ENCODE data around the gene FBXO38. TPM values are rescaled to one million over a fixed set of nuclear protein-coding genes. Genes with fewer than 3 reads are reported as not detected.

FBXO38 gene
- total RNA-seq, 3 donors from 2014 or later, result 29.8 to 31.5 (median 30.5) TPM

GRCh38 chr5:148374690-148375360, 8.9 kb upstream of the FBXO38 start:
- peaks cover 10% of the 10 kb centered on the region for H3K36me3 Mint-ChIP-seq (ENCODE audit: insufficient read depth)

GRCh38 chr5:148376198-148376597, 7.6 kb upstream of the FBXO38 start:
- Mint-ChIP-seq H3K4me3 (no peak overlapping the region), H3K9me3 (peaks cover 7% of the 10 kb centered on the region), H3K4me1 (ENCODE audit: low read depth) (peaks cover 9% of the 10 kb centered on the region), H3K27me3 (ENCODE audit: low read depth) (no peaks in the 10 kb centered on the region), H3K36me3 (ENCODE audit: insufficient read depth) (peaks cover 10% of the 10 kb centered on the region)
- ATAC-seq, result no peak
- DNase-seq, result no peak

More at GRCh38 chr5:148374690-148375360, 8.9 kb upstream of the FBXO38 start:
- ATAC-seq (no peak), DNase-seq (no peak)
- Mint-ChIP-seq H3K27me3 (ENCODE audit: low read depth) (peaks cover under 1% of the 10 kb centered on the region), H3K4me1 (ENCODE audit: low read depth) (peaks cover 8% of the 10 kb centered on the region), H3K9me3 (peaks cover 7% of the 10 kb centered on the region), H3K4me3 (no peak overlapping the region)

DNA sequence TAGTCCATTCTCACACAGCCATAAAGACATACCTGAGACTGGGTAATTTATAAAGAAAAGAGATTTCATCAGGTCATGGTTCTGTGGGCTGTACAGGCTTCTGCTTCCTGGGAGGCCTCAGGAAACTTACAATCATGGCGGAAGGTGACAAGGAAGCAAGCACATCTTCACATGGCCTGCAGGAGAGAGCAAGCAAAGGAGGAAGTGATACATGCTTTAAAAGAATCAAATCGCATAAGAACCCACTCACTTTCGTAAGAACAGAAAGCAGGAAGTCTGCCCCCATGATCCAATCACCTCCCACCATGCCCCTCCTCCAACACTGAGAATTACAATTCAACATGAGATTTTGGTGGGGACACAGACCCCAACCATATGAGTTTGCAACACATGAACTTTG, 5.1 kb upstream of the FBXO38 start:
- peaks cover 10% of the 10 kb centered on the region for H3K36me3 Mint-ChIP-seq (ENCODE audit: insufficient read depth)
- H3K27me3 Mint-ChIP-seq (ENCODE audit: low read depth), result no peaks in the 10 kb centered on the region
- H3K4me3 Mint-ChIP-seq, result no peak overlapping the region
- DNase-seq (no peak), ATAC-seq (no peak)
- H3K9me3 Mint-ChIP-seq, result peaks cover 7% of the 10 kb centered on the region
- H3K4me1 Mint-ChIP-seq (ENCODE audit: low read depth), result peaks cover 18% of the 10 kb centered on the region

DNA sequence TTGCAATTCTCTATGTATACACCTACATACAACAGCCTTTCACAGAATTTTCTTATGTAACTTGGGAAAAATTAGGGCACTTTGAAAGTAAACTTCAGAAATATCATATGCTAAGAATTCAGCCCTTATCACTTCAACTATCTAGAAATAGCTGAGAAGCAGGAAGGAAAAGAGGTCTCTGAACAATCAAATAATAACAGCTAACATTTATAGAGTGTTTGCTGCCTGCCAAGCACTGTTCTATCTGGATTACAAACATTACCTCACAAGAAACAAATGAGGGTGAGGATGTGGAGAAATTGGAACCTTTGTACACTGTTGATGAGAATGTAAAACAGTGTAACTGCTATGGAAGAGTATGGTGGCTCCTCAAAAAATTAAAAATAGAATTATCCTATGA, 4.4 kb upstream of the FBXO38 start:
- DNase-seq, result no peak
- H3K9me3 Mint-ChIP-seq, result peaks cover 7% of the 10 kb centered on the region
- peaks cover 12% of the 10 kb centered on the region for H3K36me3 Mint-ChIP-seq (ENCODE audit: insufficient read depth)
- no peak overlapping the region for H3K4me3 Mint-ChIP-seq
- ATAC-seq, result no peak
- peaks cover 23% of the 10 kb centered on the region for H3K4me1 Mint-ChIP-seq (ENCODE audit: low read depth)
- H3K27me3 Mint-ChIP-seq (ENCODE audit: low read depth), result no peaks in the 10 kb centered on the region

DNA sequence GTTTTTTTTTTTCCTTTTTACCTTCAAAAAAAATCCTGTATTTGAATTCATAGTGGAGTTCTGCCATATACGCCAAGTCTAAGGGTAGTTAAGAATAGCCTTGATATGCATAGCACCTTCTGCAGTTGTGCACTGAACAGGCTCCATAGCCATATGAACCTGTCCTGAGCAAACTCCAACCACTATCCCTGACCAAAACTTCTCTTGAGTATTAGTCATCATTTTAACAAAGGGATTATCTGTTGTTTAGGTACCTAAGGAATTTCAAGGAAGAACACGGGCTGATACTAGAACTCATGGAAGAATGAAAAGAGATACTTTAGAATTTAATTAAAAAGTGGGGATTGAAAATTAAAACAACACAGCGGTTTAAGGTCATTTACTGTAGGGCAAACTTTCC, 1.9 kb upstream of the FBXO38 start:
- H3K9me3 Mint-ChIP-seq, result peaks cover 7% of the 10 kb centered on the region
- no peak for ATAC-seq
- no peak overlapping the region for H3K4me3 Mint-ChIP-seq
- H3K4me1 Mint-ChIP-seq (ENCODE audit: low read depth), result peaks cover 49% of the 10 kb centered on the region
- no peaks in the 10 kb centered on the region for H3K27me3 Mint-ChIP-seq (ENCODE audit: low read depth)
- peaks cover 17% of the 10 kb centered on the region for H3K36me3 Mint-ChIP-seq (ENCODE audit: insufficient read depth)
- no peak for DNase-seq

DNA sequence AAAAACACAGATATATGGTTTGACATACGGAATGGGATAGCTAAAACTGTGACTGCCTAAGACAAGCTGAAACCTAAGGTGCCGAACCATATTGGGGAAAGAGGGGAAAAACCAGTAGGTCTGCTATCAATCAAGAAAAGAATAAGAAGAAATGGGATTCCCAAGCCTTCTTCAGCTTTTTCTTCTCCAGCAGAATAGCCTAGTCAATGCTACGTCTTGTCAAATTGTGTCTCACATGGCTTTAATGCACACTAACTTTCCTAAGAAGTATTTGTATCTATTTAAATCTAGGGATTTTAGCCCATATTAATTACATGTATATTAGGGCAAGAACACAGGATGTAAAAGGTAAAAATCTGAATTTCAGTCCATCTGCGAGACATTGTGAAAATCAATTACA, 797 bp upstream of the FBXO38 start:
- DNase-seq, result no peak
- Mint-ChIP-seq H3K9me3 (peaks cover 7% of the 10 kb centered on the region), H3K36me3 (ENCODE audit: insufficient read depth) (peaks cover 21% of the 10 kb centered on the region), H3K27me3 (ENCODE audit: low read depth) (no peaks in the 10 kb centered on the region), H3K4me3 (peak overlapping the region; percentile 95), H3K4me1 (ENCODE audit: low read depth) (peaks cover 57% of the 10 kb centered on the region)
- no peak for ATAC-seq

GRCh38 chr5:148384380-148384737, 601 bp downstream of the FBXO38 start:
- DNase-seq (no peak), ATAC-seq (peak; percentile 24 to 26)
- Mint-ChIP-seq H3K27me3 (ENCODE audit: low read depth) (no peaks in the 10 kb centered on the region), H3K4me1 (ENCODE audit: low read depth) (peaks cover 62% of the 10 kb centered on the region), H3K36me3 (ENCODE audit: insufficient read depth) (peaks cover 21% of the 10 kb centered on the region), H3K4me3 (peak overlapping the region; percentile 95), H3K9me3 (no peaks in the 10 kb centered on the region)

DNA sequence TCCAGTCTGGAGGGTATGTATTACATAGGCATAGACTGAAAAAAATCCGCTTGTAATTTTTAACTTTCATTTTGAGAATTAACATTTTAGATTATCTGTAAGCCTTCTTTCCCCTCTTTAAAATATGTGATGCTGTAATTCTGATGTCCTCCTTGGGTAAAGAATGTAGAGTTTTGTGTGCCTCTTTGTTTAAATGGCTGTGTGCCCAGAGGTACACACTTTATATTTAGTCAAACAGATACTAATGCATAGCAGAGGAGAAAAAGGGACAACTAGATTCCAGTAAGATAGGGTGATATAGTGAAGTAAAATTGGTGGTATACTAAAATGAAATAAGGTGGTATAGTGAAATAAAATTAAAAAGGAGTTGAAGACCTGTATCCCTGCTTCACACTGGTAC, 1.3 kb downstream of the FBXO38 start:
- H3K9me3 Mint-ChIP-seq, result no peaks in the 10 kb centered on the region
- DNase-seq (no peak), ATAC-seq (no peak)
- H3K4me1 Mint-ChIP-seq (ENCODE audit: low read depth), result peaks cover 56% of the 10 kb centered on the region
- H3K36me3 Mint-ChIP-seq (ENCODE audit: insufficient read depth), result peaks cover 23% of the 10 kb centered on the region
- peak overlapping the region; percentile 95 for H3K4me3 Mint-ChIP-seq
- H3K27me3 Mint-ChIP-seq (ENCODE audit: low read depth), result no peaks in the 10 kb centered on the region

GRCh38 chr5:148386041-148386440, 2.3 kb downstream of the FBXO38 start:
- DNase-seq, result no peak
- ATAC-seq, result no peak
- H3K9me3 Mint-ChIP-seq, result no peaks in the 10 kb centered on the region
- H3K36me3 Mint-ChIP-seq (ENCODE audit: insufficient read depth), result peaks cover 23% of the 10 kb centered on the region
- H3K4me3 Mint-ChIP-seq, result peak overlapping the region; percentile 95
- no peaks in the 10 kb centered on the region for H3K27me3 Mint-ChIP-seq (ENCODE audit: low read depth)
- H3K4me1 Mint-ChIP-seq (ENCODE audit: low read depth), result peaks cover 62% of the 10 kb centered on the region

GRCh38 chr5:148387325-148387724, 3.6 kb downstream of the FBXO38 start:
- Mint-ChIP-seq H3K9me3 (no peaks in the 10 kb centered on the region), H3K27me3 (ENCODE audit: low read depth) (no peaks in the 10 kb centered on the region), H3K36me3 (ENCODE audit: insufficient read depth) (peaks cover 23% of the 10 kb centered on the region), H3K4me1 (ENCODE audit: low read depth) (peaks cover 72% of the 10 kb centered on the region), H3K4me3 (no peak overlapping the region)
- no peak for ATAC-seq
- DNase-seq, result no peak

DNA sequence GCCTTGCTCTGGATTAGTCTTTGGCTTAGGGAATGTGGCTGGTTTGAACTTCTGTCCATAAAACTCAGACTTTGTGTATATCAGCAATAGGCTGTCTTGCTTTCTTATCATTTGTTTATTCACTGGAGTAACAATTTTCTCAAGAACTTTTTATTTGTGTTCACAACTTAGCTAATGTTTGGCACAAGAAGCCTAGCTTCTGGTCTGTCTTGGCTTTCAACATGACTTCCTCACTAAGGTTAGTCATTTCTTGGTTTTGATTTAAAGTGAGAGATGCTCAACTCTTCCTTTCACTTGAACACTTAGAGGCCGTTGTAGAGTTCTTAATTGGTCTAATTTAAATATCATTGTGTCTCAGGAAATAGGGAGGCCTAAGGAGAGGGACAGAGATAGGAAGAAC, 4.9 kb downstream of the FBXO38 start:
- peak; percentile 42 to 44 for ATAC-seq
- DNase-seq, result no peak
- peaks cover 26% of the 10 kb centered on the region for H3K36me3 Mint-ChIP-seq (ENCODE audit: insufficient read depth)
- H3K27me3 Mint-ChIP-seq (ENCODE audit: low read depth), result no peaks in the 10 kb centered on the region
- H3K4me1 Mint-ChIP-seq (ENCODE audit: low read depth), result peaks cover 73% of the 10 kb centered on the region
- peak overlapping the region; percentile 33 for H3K4me3 Mint-ChIP-seq
- H3K9me3 Mint-ChIP-seq, result no peaks in the 10 kb centered on the region

- H3K27me3 Mint-ChIP-seq (ENCODE audit: low read depth), result no peaks in the 10 kb centered on the region
- no peaks in the 10 kb centered on the region for H3K9me3 Mint-ChIP-seq
- H3K36me3 Mint-ChIP-seq (ENCODE audit: insufficient read depth), result peaks cover 21% of the 10 kb centered on the region
- H3K4me3 Mint-ChIP-seq, result no peak overlapping the region
- peaks cover 63% of the 10 kb centered on the region for H3K4me1 Mint-ChIP-seq (ENCODE audit: low read depth)
- ATAC-seq (no peak), DNase-seq (no peak)
Observed at GRCh38 chr5:148390914-148391313, 7.2 kb downstream of the FBXO38 start.

DNA sequence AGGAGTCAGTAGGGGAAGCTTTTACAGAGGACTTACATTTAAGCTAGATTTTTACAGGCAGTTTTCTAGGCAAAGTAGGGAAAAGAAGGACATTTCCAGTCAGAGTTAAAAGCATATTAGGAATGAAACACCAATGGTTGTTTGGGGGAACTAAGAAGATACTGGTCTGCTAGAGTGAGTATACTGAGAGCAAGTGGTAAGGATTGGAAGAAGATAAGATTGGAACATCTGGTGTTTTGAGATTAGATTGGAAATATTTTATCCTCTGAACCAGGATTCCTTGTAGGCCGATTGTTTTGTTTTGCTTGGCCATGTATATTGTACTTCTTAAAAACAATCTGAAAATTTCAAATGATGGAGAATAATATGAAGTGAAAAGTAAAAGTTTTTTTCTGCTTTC, 7.7 kb downstream of the FBXO38 start:
- Mint-ChIP-seq H3K9me3 (no peaks in the 10 kb centered on the region), H3K27me3 (ENCODE audit: low read depth) (no peaks in the 10 kb centered on the region), H3K36me3 (ENCODE audit: insufficient read depth) (peaks cover 21% of the 10 kb centered on the region), H3K4me3 (no peak overlapping the region), H3K4me1 (ENCODE audit: low read depth) (peaks cover 58% of the 10 kb centered on the region)
- ATAC-seq (no peak), DNase-seq (no peak)

DNA sequence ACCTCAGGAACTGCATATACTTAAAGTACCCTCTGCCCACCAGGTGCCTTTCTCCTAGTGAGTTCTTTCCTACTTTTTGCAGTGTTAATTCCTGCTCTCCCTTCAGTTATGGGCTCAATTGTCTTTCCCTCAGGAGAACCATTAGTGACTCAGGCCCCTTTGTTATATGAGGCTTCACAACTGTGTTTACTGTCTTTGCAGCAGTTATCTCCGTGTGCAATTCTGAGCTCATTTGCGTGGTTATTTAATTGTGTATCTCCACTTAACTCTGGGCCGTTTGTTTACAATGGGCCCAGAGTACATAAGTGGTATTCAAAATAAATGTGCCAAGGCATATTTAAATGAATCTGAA, 9.6 kb downstream of the FBXO38 start:
- ATAC-seq, result no peak
- Mint-ChIP-seq H3K9me3 (no peaks in the 10 kb centered on the region), H3K27me3 (ENCODE audit: low read depth) (no peaks in the 10 kb centered on the region), H3K4me1 (ENCODE audit: low read depth) (peaks cover 51% of the 10 kb centered on the region), H3K36me3 (ENCODE audit: insufficient read depth) (peaks cover 23% of the 10 kb centered on the region), H3K4me3 (no peak overlapping the region)
- DNase-seq, result no peak

GRCh38 chr5:148394587-148395019, 10.8 kb downstream of the FBXO38 start:
- Mint-ChIP-seq H3K27me3 (ENCODE audit: low read depth) (no peaks in the 10 kb centered on the region), H3K36me3 (ENCODE audit: insufficient read depth) (peaks cover 23% of the 10 kb centered on the region), H3K4me1 (ENCODE audit: low read depth) (peaks cover 53% of the 10 kb centered on the region), H3K9me3 (no peaks in the 10 kb centered on the region), H3K4me3 (no peak overlapping the region)
- ATAC-seq (no peak), DNase-seq (no peak)

Data from activated T-cell treated with anti-CD3 and anti-CD28 coated beads, Interleukin-2, amount 50 U/mL, for 4 hours (primary cell).